ENCODE data around the gene WDFY3.

- TF ChIP-seq REST (IDR thresholded peaks at IDR 0.05; ENCODE audit: unreplicated experiment) (no peak), CTCF (conservative IDR thresholded peaks at IDR 0.05; ENCODE audit: low read depth in 2 of 2) (no peak), NANOG (IDR thresholded peaks at IDR 0.05; ENCODE audit: borderline replicate concordance) (no peak)
Measured at GRCh38 chr4:84892950-84893349, 73.5 kb downstream of the WDFY3 start.
